CD4-positive, alpha-beta T cell (primary cell): ENCODE results near the gene EXOG. TPM values are rescaled to one million over a fixed set of nuclear protein-coding genes. Genes with fewer than 3 reads are reported as not detected.

Experiments used
- ATAC-seq: fragments of 200-7000 bp; cut with Tn5 transposase; one replicate; pipeline ENCODE4 v1.10.0; 2022; ENCODE audit warnings: mild to moderate bottlenecking; ENCODE audit not compliant: poor library complexity
- CTCF ChIA-PET: fragments of 350-600 bp; sonication (Branson Sonifier 250); formaldehyde crosslinking; loops from one replicate; lab custom pipeline; 2021; ENCODE audit warnings: antibody characterized with exemption, inconsistent platforms; lab: Charles Lee
- POLR2A ChIA-PET: fragments of 350-600 bp; sonication (Branson Sonifier 250); formaldehyde crosslinking; loops from one replicate; lab custom pipeline; 2021; ENCODE audit warnings: antibody characterized with exemption, inconsistent platforms; lab: Charles Lee
- DNase-seq, 14 experiments: peaks; one replicate each; pipeline ENCODE4 v3.0.0-alpha.2; 2013 to 2020; ENCODE audit warnings: mixed read lengths in 2 of 14
- H3K27ac ChIP-seq, 2 donors: one replicate each; pipeline versions ENCODE4 v1.5.1 to v1.7.0; 2013; ENCODE audit warnings: low read length in 2 of 2, low read depth in 1 of 2, mild to moderate bottlenecking in 1 of 2
- H3K27me3 ChIP-seq, 2 experiments: 1 replicate in 1 of 2; 2 replicates in 1 of 2; pipeline versions ENCODE4 v1.6.1 to v1.7.0; 2013; ENCODE audit warnings: low read length in 2 of 2, control low read depth in 1 of 2, mild to moderate bottlenecking in 1 of 2, moderate library complexity in 1 of 2; ENCODE audit not compliant: insufficient read depth in 2 of 2, control insufficient read depth in 1 of 2
- H3K36me3 ChIP-seq: one replicate; pipeline ENCODE4 v1.6.1; 2013; ENCODE audit warnings: low read length, control low read depth; ENCODE audit not compliant: insufficient read depth
- H3K4me1 ChIP-seq: one replicate; pipeline ENCODE4 v1.6.1; 2013; ENCODE audit warnings: low read length, control low read depth; ENCODE audit not compliant: insufficient read depth
- H3K4me3 ChIP-seq: one replicate; pipeline ENCODE4 v1.5.1; 2013; ENCODE audit warnings: mild to moderate bottlenecking, low read length, moderate library complexity
- H3K9me3 ChIP-seq, 2 experiments: 1 replicate in 1 of 2; 2 replicates in 1 of 2; pipeline versions ENCODE4 v1.6.1 to v1.7.0; 2013; ENCODE audit warnings: low read length in 2 of 2, mild to moderate bottlenecking in 2 of 2, control low read depth in 1 of 2, moderate library complexity in 1 of 2; ENCODE audit not compliant: control insufficient read depth in 1 of 2, insufficient read depth in 1 of 2
- H3K27ac Mint-ChIP-seq: one replicate; pipeline ENCODE4 v1.8.0; 2020; ENCODE audit warnings: mixed read lengths
- H3K27me3 Mint-ChIP-seq: one replicate; pipeline ENCODE4 v1.8.0; 2021; ENCODE audit warnings: mixed read lengths
- H3K36me3 Mint-ChIP-seq: one replicate; pipeline ENCODE4 v1.8.0; 2021; ENCODE audit warnings: low read depth, mixed read lengths
- H3K4me1 Mint-ChIP-seq: one replicate; pipeline ENCODE4 v1.8.0; 2021; ENCODE audit warnings: low read depth, mixed read lengths
- H3K4me3 Mint-ChIP-seq: one replicate; pipeline ENCODE4 v1.8.0; 2020; ENCODE audit warnings: mild to moderate bottlenecking, mixed read lengths
- H3K9me3 Mint-ChIP-seq: one replicate; pipeline ENCODE4 v1.8.0; 2020; ENCODE audit warnings: mixed read lengths
- intact Hi-C, 2 experiments: fragments of 100-400 bp; cut with DNase I in 1 of 2; cut with micrococcal nuclease in 1 of 2; formaldehyde crosslinking; loops; one replicate each; pipeline versions ENCODE4 v1.15.1 to v1.9.0; 2023 to 2025; cut with DNase I, micrococcal nuclease
- total RNA-seq, 174 experiments: library from RNA in 2 of 174; stranded (reverse) in 2 of 174; gene quantifications; one replicate each; pipeline ENCODE4 v1.2.3 and lab custom pipeline; 2021 to 2026
- TF ChIP-seq, protein P1 (sequence below): fragments of 200-600 bp; IDR thresholded peaks from one replicate; pipeline ENCODE4 v1.8.0; 2022; ENCODE audit warnings: antibody characterized with exemption, mild to moderate bottlenecking

The EXOG gene
- total RNA-seq, 2 experiments from 2014 or later = 13.7 to 16.0 TPM

DNA sequence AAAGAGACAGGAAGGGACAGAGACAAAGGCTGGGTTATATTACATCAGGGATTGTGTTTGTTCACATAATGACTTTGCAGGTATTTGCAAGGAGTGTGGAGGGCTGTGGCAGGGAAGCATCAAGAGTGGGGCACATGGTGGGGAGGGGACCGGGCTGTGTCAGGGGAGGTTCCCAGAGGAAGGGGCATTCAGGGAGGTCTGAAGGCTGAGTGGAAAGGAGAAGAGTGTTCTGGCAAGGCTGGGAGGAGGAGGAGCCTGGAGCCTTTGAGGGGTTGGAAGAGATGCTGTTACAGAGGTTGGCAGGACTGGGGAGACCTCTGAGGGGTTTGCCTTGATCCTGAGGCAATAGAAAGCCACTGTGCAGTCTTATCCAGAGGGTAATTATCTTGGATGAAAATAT, 49.4 kb downstream of the EXOG start:
- Histone ChIP-seq H3K4me3 (no peak overlapping the region), H3K36me3 (no peaks in the 10 kb centered on the region), H3K27ac (no peak overlapping the region), H3K9me3 (peaks cover 0 to 2% of the 10 kb centered on the region in 2 experiments), H3K27me3 (no peaks in the 10 kb centered on the region), H3K4me1 (no peaks in the 10 kb centered on the region)
- ATAC-seq = no peak
- Mint-ChIP-seq H3K27ac (no peak overlapping the region), H3K4me1 (no peaks in the 10 kb centered on the region), H3K36me3 (no peaks in the 10 kb centered on the region), H3K9me3 (no peaks in the 10 kb centered on the region), H3K4me3 (no peak overlapping the region), H3K27me3 (no peaks in the 10 kb centered on the region)
- intact Hi-C loops = no loop called here
- ChIA-PET CTCF (no interaction called here), POLR2A (no interaction called here)
- TF ChIP-seq, protein P1, sequence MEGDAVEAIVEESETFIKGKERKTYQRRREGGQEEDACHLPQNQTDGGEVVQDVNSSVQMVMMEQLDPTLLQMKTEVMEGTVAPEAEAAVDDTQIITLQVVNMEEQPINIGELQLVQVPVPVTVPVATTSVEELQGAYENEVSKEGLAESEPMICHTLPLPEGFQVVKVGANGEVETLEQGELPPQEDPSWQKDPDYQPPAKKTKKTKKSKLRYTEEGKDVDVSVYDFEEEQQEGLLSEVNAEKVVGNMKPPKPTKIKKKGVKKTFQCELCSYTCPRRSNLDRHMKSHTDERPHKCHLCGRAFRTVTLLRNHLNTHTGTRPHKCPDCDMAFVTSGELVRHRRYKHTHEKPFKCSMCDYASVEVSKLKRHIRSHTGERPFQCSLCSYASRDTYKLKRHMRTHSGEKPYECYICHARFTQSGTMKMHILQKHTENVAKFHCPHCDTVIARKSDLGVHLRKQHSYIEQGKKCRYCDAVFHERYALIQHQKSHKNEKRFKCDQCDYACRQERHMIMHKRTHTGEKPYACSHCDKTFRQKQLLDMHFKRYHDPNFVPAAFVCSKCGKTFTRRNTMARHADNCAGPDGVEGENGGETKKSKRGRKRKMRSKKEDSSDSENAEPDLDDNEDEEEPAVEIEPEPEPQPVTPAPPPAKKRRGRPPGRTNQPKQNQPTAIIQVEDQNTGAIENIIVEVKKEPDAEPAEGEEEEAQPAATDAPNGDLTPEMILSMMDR = no peak
- no peak for DNase-seq

DNA sequence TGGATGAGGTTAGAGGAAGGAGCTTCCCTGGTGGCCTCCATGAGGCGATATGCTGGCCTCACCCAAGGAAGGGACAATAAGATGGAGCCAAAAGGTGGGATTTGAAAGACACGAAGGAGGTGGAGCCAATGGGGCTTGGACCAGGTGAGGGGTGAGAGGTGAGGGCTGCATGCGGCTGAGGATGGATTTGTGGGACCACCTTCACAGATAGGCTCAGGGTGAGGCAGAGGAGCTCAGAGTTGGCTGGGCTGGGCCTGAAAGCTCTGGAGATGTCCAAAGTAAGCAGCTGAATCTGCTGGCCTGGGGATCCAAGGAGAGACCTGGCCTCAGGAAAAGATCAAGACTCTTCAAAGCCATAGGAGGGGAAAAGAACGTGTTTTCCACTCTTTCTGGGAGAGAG, 49.8 kb downstream of the EXOG start:
- intact Hi-C loops = no loop called here
- Histone ChIP-seq H3K27me3 (no peaks in the 10 kb centered on the region), H3K4me1 (no peaks in the 10 kb centered on the region), H3K4me3 (no peak overlapping the region), H3K9me3 (peaks cover 0 to 7% of the 10 kb centered on the region in 2 experiments), H3K27ac (no peak overlapping the region), H3K36me3 (no peaks in the 10 kb centered on the region)
- H3K36me3 Mint-ChIP-seq = no peaks in the 10 kb centered on the region
- ChIA-PET POLR2A (no interaction called here), CTCF (no interaction called here)
- H3K27ac Mint-ChIP-seq = no peak overlapping the region
- ATAC-seq (no peak), DNase-seq (no peak)
- H3K4me1 Mint-ChIP-seq = no peaks in the 10 kb centered on the region
- no peak overlapping the region for H3K4me3 Mint-ChIP-seq
- TF ChIP-seq, protein P1 = no peak
- H3K9me3 Mint-ChIP-seq = no peaks in the 10 kb centered on the region
- H3K27me3 Mint-ChIP-seq = no peaks in the 10 kb centered on the region

DNA sequence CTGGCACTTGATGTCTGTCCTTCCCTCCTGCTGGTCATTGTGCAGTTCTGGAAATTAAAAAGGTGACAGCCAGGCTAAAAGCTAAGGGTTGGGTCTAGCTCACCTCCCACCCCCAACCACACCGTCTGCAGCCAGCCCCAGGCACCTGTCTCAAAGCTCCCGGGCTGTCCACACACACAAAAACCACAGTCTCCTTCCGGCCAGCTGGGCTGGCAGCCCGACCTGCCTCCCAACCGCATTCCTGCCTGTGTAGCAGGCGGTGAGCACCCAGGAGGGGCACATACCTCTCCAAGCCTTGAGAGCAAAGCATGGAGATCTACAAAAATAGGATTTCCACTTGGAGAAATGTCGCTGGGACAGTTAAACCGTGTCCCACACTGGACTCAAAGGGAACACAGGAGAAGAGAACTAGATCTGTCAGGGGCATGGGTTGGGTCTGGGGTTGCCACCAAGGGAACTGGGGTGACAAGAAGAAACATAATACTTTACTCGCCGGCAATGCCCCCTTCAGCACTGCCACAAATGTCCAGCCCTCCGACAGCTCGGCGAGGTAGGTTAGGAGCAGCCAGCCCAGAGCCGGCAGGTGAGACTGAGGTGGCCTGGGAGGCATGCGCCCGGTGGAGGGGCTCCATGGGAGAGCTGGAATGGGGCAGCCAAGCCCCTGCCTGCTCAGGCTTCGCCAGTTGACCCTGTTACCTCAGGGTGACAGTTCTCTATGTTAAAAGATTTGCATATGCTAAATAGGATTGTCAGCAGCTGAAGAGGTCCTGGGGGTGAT, 52.2 kb downstream of the EXOG start:
- no peak for ATAC-seq
- H3K4me3 Mint-ChIP-seq = no peak overlapping the region
- no peaks in the 10 kb centered on the region for H3K4me1 Mint-ChIP-seq
- no peaks in the 10 kb centered on the region for H3K9me3 Mint-ChIP-seq
- Histone ChIP-seq H3K9me3 (peaks cover 0 to 10% of the 10 kb centered on the region in 2 experiments), H3K27me3 (no peaks in the 10 kb centered on the region), H3K36me3 (no peaks in the 10 kb centered on the region), H3K4me3 (no peak overlapping the region), H3K27ac (no peak overlapping the region), H3K4me1 (no peaks in the 10 kb centered on the region)
- TF ChIP-seq, protein P1 = no peak
- intact Hi-C loops = no loop called here
- no peaks in the 10 kb centered on the region for H3K27me3 Mint-ChIP-seq
- H3K27ac Mint-ChIP-seq = no peak overlapping the region
- no peaks in the 10 kb centered on the region for H3K36me3 Mint-ChIP-seq
- POLR2A ChIA-PET = no interaction called here
- DNase-seq = no peak
- CTCF ChIA-PET = no interaction called here
